Measurements from ENCODE around the gene TRIM26. TPM values are rescaled to one million over a fixed set of nuclear protein-coding genes. Genes with fewer than 3 reads are reported as not detected.

The TRIM26 gene
- total RNA-seq, 2 experiments from 2014 or later: 42.1 to 44.1 TPM

GRCh38 chr6:30157999-30158398 lies 55.2 kb downstream of the TRIM26 start:
- Histone ChIP-seq H3K4me3 (ENCODE audit: low read length) (no peak overlapping the region), H3K4me1 (ENCODE audit: insufficient read depth, low read length) (peaks cover 3% of the 10 kb centered on the region), H3K27me3 (ENCODE audit: control insufficient read depth in 1 of 2, insufficient read depth in 2 of 2, low read length in 2 of 2) (peaks cover 10 to 16% of the 10 kb centered on the region in 2 experiments), H3K9me3 (ENCODE audit: control insufficient read depth in 1 of 2, insufficient read depth in 1 of 2, low read length in 2 of 2) (no peaks in the 10 kb centered on the region), H3K27ac (ENCODE audit: low read depth in 1 of 2, low read length in 2 of 2) (no peak overlapping the region), H3K36me3 (ENCODE audit: insufficient read depth, low read length) (no peaks in the 10 kb centered on the region)
- CTCF ChIA-PET: no interaction called here
- Mint-ChIP-seq H3K4me1 (ENCODE audit: low read depth) (peaks cover 4% of the 10 kb centered on the region), H3K9me3 (no peaks in the 10 kb centered on the region), H3K4me3 (no peak overlapping the region), H3K36me3 (ENCODE audit: low read depth) (no peaks in the 10 kb centered on the region), H3K27ac (no peak overlapping the region), H3K27me3 (peaks cover 36% of the 10 kb centered on the region)
- POLR2A ChIA-PET: no interaction called here
- no peak for DNase-seq
- intact Hi-C loops (cut with DNase I, micrococcal nuclease): no loop called here
- no peak for ATAC-seq (ENCODE audit: poor library complexity)
- TF ChIP-seq, protein P1, sequence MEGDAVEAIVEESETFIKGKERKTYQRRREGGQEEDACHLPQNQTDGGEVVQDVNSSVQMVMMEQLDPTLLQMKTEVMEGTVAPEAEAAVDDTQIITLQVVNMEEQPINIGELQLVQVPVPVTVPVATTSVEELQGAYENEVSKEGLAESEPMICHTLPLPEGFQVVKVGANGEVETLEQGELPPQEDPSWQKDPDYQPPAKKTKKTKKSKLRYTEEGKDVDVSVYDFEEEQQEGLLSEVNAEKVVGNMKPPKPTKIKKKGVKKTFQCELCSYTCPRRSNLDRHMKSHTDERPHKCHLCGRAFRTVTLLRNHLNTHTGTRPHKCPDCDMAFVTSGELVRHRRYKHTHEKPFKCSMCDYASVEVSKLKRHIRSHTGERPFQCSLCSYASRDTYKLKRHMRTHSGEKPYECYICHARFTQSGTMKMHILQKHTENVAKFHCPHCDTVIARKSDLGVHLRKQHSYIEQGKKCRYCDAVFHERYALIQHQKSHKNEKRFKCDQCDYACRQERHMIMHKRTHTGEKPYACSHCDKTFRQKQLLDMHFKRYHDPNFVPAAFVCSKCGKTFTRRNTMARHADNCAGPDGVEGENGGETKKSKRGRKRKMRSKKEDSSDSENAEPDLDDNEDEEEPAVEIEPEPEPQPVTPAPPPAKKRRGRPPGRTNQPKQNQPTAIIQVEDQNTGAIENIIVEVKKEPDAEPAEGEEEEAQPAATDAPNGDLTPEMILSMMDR (IDR thresholded peaks at IDR 0.05): no peak

- ChIA-PET CTCF (interaction anchor here (0.7 kb wide), 1 partner anchor 24 kb away, joined by 3 read pairs; no protein-coding TSS in a partner anchor), POLR2A (no interaction called here)
- H3K9me3 Mint-ChIP-seq: no peaks in the 10 kb centered on the region
- H3K4me3 Mint-ChIP-seq: no peak overlapping the region
- no peaks in the 10 kb centered on the region for H3K9me3 ChIP-seq (ENCODE audit: control insufficient read depth in 1 of 2, insufficient read depth in 1 of 2, low read length in 2 of 2)
- H3K4me1 Mint-ChIP-seq (ENCODE audit: low read depth): peaks cover 4% of the 10 kb centered on the region
- TF ChIP-seq, protein P1 (IDR thresholded peaks at IDR 0.05): no peak
- ATAC-seq (ENCODE audit: poor library complexity) (no peak), DNase-seq (no peak)
- no peak overlapping the region for H3K4me3 ChIP-seq (ENCODE audit: low read length)
- no peaks in the 10 kb centered on the region for H3K36me3 ChIP-seq (ENCODE audit: insufficient read depth, low read length)
- H3K27me3 ChIP-seq (ENCODE audit: control insufficient read depth in 1 of 2, insufficient read depth in 2 of 2, low read length in 2 of 2): peaks cover 10 to 18% of the 10 kb centered on the region in 2 experiments
- no peak overlapping the region for H3K27ac ChIP-seq (ENCODE audit: low read depth in 1 of 2, low read length in 2 of 2)
- no peak overlapping the region for H3K27ac Mint-ChIP-seq
- H3K4me1 ChIP-seq (ENCODE audit: insufficient read depth, low read length): no peaks in the 10 kb centered on the region
- no peaks in the 10 kb centered on the region for H3K36me3 Mint-ChIP-seq (ENCODE audit: low read depth)
- intact Hi-C loops (cut with DNase I, micrococcal nuclease): no loop called here
- H3K27me3 Mint-ChIP-seq: peaks cover 39% of the 10 kb centered on the region
Observed at GRCh38 chr6:30157581-30157980, 55.6 kb downstream of the TRIM26 start.

DNA sequence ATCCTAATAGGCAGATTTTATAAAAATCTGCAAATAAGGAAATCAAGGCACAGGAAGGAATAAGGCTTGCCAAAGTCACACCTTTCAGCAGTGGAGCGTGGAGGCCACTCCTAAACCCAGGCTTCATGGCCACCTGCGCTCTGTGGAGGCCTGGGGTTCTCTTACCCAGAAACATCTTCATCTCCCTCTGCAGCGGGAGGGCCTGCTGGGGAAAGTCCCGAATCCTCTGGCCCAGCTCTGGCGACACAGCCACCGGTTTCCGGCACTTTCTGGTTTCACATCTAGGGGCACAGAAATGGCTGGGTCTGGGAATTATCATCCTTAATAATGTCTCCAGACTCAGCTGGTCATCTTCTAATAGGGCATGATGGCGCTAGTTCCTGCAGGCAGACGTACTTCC lies 56.4 kb downstream of the TRIM26 start:
- ATAC-seq (ENCODE audit: poor library complexity): no peak
- no peaks in the 10 kb centered on the region for H3K36me3 ChIP-seq (ENCODE audit: insufficient read depth, low read length)
- H3K27me3 ChIP-seq (ENCODE audit: control insufficient read depth in 1 of 2, insufficient read depth in 2 of 2, low read length in 2 of 2): peaks cover 10 to 18% of the 10 kb centered on the region in 2 experiments
- H3K27ac ChIP-seq (ENCODE audit: low read depth in 1 of 2, low read length in 2 of 2): no peak overlapping the region
- no peak overlapping the region for H3K4me3 ChIP-seq (ENCODE audit: low read length)
- H3K4me3 Mint-ChIP-seq: no peak overlapping the region
- no peak for DNase-seq
- intact Hi-C loops (cut with DNase I, micrococcal nuclease): no loop called here
- no peaks in the 10 kb centered on the region for H3K9me3 Mint-ChIP-seq
- H3K36me3 Mint-ChIP-seq (ENCODE audit: low read depth): no peaks in the 10 kb centered on the region
- ChIA-PET POLR2A (no interaction called here), CTCF (interaction anchor here (0.7 kb wide), 1 partner anchor 25 kb away, joined by 3 read pairs; no protein-coding TSS in a partner anchor)
- H3K27ac Mint-ChIP-seq: no peak overlapping the region
- TF ChIP-seq, protein P1 (IDR thresholded peaks at IDR 0.05): no peak
- peaks cover 35% of the 10 kb centered on the region for H3K27me3 Mint-ChIP-seq
- H3K4me1 ChIP-seq (ENCODE audit: insufficient read depth, low read length): no peaks in the 10 kb centered on the region
- H3K9me3 ChIP-seq (ENCODE audit: control insufficient read depth in 1 of 2, insufficient read depth in 1 of 2, low read length in 2 of 2): no peaks in the 10 kb centered on the region
- H3K4me1 Mint-ChIP-seq (ENCODE audit: low read depth): no peaks in the 10 kb centered on the region

Data from CD4-positive, alpha-beta T cell (primary cell).